ENCODE data around the gene AOC1.

AOC1 gene

DNA sequence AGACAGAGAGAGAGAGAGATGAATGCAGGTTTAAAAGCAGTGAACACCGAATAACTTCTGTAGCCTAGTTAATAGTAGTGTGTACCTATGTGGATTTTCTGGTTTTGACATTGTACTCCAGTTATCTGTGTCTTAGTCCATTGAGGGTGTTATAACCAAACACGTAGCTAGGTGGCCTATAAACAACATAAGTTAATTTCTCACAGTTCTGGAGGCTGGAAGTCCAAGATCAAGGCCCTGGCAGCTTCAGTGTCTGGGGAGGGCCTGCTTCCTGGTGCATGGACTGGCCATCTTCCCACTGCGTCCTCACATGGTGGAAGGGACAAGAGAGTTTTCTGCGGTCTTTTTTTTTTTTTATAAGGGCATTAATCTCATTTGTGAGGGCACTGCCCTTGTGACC is 23.5 kb downstream of the AOC1 start:
- peak overlapping the region; percentile 63; the same call in 1 of the 2 replicates for H3K27ac ChIP-seq
- TF ChIP-seq, protein P1, sequence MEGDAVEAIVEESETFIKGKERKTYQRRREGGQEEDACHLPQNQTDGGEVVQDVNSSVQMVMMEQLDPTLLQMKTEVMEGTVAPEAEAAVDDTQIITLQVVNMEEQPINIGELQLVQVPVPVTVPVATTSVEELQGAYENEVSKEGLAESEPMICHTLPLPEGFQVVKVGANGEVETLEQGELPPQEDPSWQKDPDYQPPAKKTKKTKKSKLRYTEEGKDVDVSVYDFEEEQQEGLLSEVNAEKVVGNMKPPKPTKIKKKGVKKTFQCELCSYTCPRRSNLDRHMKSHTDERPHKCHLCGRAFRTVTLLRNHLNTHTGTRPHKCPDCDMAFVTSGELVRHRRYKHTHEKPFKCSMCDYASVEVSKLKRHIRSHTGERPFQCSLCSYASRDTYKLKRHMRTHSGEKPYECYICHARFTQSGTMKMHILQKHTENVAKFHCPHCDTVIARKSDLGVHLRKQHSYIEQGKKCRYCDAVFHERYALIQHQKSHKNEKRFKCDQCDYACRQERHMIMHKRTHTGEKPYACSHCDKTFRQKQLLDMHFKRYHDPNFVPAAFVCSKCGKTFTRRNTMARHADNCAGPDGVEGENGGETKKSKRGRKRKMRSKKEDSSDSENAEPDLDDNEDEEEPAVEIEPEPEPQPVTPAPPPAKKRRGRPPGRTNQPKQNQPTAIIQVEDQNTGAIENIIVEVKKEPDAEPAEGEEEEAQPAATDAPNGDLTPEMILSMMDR (conservative IDR thresholded peaks at IDR 0.05) = peak; percentile 53; the same call in 1 of the 2 replicates

DNA sequence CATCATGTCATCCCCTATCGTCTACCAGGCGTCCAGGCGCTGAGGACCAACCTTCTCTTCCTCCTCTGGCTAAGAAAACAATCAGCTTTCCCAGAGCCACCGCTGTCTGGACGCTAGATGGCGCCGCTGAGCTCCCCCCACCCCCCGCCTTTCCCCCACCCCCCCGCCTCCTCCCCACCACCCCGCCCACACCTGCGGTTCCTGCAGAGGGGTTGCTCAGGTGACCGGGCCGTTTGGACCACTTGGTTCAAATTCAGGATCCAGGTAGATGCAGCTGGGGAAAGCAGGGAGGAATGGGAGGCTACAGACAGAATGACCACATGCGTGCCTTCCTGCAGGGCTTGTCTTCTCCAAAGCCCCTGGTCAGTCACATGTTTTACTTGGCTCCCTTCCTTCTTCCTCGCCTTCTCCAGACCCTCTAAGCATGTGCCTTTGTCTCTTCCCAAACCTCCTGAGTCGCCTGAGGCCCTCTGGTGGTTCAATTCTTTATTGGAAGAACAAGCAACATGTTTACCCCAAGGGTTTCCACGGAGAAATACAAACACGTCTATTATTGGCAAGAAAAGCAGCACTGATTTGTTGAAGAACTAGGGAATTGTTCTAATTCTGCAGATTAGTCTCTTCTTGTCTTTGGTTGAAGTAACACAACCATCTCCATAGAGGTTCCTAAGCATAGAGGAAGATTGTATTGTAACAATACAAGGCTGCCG is 24.7 kb downstream of the AOC1 start:
- TF ChIP-seq, protein P1 (conservative IDR thresholded peaks at IDR 0.05) = peak; percentile 89
- H3K27ac ChIP-seq = peak overlapping the region; percentile 63

DNA sequence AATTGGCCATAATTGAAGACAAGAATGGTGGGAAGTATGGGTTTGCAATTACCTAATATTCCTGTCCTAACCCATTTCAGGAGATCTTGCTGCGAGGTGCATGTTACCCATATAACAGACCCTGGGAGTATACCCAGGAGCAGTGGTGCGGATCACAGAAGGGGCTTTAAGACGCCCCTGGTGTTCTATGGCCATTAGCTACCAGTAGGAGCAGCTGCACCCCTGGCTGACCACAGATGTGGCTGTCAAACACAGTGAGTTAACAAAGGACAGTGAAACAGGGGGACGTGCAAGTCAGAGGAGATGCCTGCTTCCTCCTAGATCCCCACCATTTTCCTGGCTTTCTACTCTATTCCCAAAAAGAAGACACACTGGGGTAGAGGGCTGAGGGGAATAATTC is 25.2 kb downstream of the AOC1 start:
- TF ChIP-seq, protein P1 (conservative IDR thresholded peaks at IDR 0.05) = no peak
- H3K27ac ChIP-seq = peak overlapping the region; percentile 63

GRCh38 chr7:150879345-150879744 is 27.0 kb downstream of the AOC1 start:
- TF ChIP-seq, protein P1 (conservative IDR thresholded peaks at IDR 0.05) = no peak
- H3K27ac ChIP-seq = no peak overlapping the region

GRCh38 chr7:150881189-150881588 is 28.9 kb downstream of the AOC1 start:
- TF ChIP-seq, protein P1 (conservative IDR thresholded peaks at IDR 0.05) = no peak
- no peak overlapping the region for H3K27ac ChIP-seq

- TF ChIP-seq, protein P1 (conservative IDR thresholded peaks at IDR 0.05) = no peak
- no peak overlapping the region for H3K27ac ChIP-seq
Measured at GRCh38 chr7:150890853-150891584, 38.7 kb downstream of the AOC1 start.

GRCh38 chr7:150891740-150892139 is 39.4 kb downstream of the AOC1 start:
- TF ChIP-seq, protein P1 (conservative IDR thresholded peaks at IDR 0.05) = no peak

More at GRCh38 chr7:150891740-150892139, 39.4 kb downstream of the AOC1 start:
- H3K27ac ChIP-seq = no peak overlapping the region
